ENCODE results near the gene SYNGR2.

The SYNGR2 gene

GRCh38 chr17:78168242-78168902 is at the start of gene SYNGR2:
Gene SYNGR2 (plus strand): TSS chr17:78168581. CDS start chr17:78168617, 36 bp downstream.
- H3K4me1 ChIP-seq, result peaks cover 43% of the 10 kb centered on the region
- H3K9me3 ChIP-seq, result no peaks in the 10 kb centered on the region
- peak within 1 kb of the TSS; percentile 89 for H3K27ac ChIP-seq
- no peak for TF ChIP-seq Cebpa-rat (IDR thresholded peaks at IDR 0.05)
- peaks cover 49% of the 10 kb centered on the region for H4K20me1 ChIP-seq
- H3K36me3 ChIP-seq, result peaks cover 30% of the 10 kb centered on the region
- peak within 1 kb of the TSS; percentile 85 for H3K4me3 ChIP-seq
- no peaks in the 10 kb centered on the region for H3K27me3 ChIP-seq
- H3K4me2 ChIP-seq, result peak within 1 kb of the TSS; percentile 96
- H3K9ac ChIP-seq, result peak within 1 kb of the TSS; percentile 88

DNA sequence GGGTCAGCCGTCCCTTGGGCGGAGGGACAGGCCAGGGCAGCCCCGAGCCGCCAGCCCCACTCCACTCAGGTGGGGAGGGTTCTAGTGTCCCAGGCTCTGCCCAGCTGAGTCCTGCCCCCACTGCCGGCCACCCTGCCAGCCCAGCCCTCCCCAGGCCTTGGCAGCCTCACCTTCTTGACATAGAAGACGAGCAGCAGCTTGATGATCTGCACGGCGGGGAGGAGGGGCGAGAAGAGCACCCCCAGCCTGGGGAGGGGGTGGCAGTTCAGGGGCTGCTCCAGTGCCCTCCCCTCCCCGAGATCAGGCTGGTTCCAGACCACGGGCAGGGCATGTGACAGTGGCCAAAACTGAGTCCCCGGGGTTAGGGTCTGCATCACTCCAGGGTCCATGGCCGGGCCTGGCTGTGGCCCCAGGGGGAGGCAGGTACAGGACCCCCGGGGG is 49.6 kb upstream of the SYNGR2 start:
- Histone ChIP-seq H3K36me3 (peaks cover 96% of the 10 kb centered on the region), H3K4me3 (no peak overlapping the region), H3K27me3 (no peaks in the 10 kb centered on the region), H3K4me1 (peaks cover 72% of the 10 kb centered on the region), H4K20me1 (peaks cover 94% of the 10 kb centered on the region), H3K4me2 (peak overlapping the region; percentile 73), H3K9me3 (no peaks in the 10 kb centered on the region), H3K27ac (no peak overlapping the region), H3K9ac (no peak overlapping the region)
- no peak for TF ChIP-seq Cebpa-rat (IDR thresholded peaks at IDR 0.05)

DNA sequence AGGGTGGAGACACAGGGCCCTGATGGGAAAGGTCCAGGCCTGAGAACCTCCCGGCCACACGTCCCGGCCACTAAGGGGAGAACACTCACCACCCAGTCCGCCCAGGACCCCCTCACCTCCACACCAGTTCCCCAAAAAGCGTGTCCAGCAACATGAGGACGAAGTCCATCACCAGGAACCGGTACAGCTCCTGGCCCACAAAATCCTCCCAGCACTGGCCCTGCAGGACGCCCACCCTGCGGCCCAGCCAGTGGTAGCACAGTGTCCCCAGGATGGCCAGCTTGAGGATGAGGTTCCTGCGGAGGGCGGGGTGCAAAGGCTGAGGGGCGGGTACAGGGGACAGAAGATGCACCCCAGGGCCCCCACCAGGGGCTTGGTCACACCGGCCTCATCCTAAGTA is 47.8 kb upstream of the SYNGR2 start:
- no peak for TF ChIP-seq Cebpa-rat (IDR thresholded peaks at IDR 0.05)

DNA sequence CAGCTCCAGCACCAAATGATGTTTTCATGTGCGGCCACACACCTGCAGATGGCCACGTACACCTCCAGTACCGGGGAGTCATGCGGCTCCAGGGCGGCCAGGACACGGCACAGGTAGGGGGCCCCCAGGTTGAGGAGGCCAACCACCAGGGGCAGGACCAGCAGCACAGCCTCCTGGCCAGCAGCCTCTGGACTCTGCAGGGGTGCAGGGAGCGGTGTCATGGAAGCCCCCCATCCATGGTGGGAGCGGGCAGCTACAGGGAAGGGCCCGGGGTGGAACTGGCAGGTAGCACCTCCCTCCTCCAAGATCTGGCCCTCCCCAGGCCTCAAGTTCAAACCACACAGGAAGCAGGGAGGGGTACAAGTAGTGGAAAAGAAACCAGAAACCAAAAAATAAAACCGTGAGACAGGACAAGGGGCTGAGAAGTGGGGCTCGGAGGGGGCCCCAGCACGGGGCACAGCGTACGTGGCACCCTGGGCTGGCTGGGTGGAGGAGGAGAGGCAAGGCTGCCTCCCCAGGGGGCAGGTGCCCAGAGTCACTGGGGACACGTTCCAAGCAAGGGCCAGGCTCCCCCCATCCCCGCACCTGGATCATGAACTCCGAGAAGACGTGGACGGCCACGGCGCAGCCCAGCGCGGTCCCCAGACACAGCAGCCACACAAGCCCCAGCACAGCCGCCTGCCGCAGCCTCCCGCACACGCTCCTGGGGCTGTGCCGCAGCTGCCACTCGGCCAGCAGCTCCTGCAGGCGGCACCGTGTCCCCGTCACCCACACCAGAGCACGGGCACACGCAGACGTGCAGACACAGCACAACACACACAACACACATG is 47.2 kb upstream of the SYNGR2 start:
- Histone ChIP-seq H3K36me3 (peaks cover 91% of the 10 kb centered on the region), H4K20me1 (peaks cover 79% of the 10 kb centered on the region), H3K9me3 (no peaks in the 10 kb centered on the region), H3K4me2 (peak overlapping the region; percentile 100), H3K27me3 (no peaks in the 10 kb centered on the region), H3K4me1 (peaks cover 96% of the 10 kb centered on the region), H3K27ac (peak overlapping the region; percentile 77), H3K9ac (peak overlapping the region; percentile 77), H3K4me3 (peak overlapping the region; percentile 57)
- TF ChIP-seq Cebpa-rat (IDR thresholded peaks at IDR 0.05), result no peak

More for the DNA sequence above, 47.8 kb upstream of the SYNGR2 start:
- peaks cover 89% of the 10 kb centered on the region for H3K4me1 ChIP-seq
- H3K4me3 ChIP-seq, result no peak overlapping the region
- peaks cover 84% of the 10 kb centered on the region for H4K20me1 ChIP-seq
- H3K9ac ChIP-seq, result no peak overlapping the region
- no peak overlapping the region for H3K27ac ChIP-seq
- H3K4me2 ChIP-seq, result peak overlapping the region; percentile 100; the same call in 1 of the 2 replicates
- H3K36me3 ChIP-seq, result peaks cover 94% of the 10 kb centered on the region
- H3K9me3 ChIP-seq, result no peaks in the 10 kb centered on the region
- no peaks in the 10 kb centered on the region for H3K27me3 ChIP-seq

- TF ChIP-seq Cebpa-rat (IDR thresholded peaks at IDR 0.05), result no peak
- peak overlapping the region; percentile 77 for H3K27ac ChIP-seq
- H3K27me3 ChIP-seq, result no peaks in the 10 kb centered on the region
- H3K36me3 ChIP-seq, result peaks cover 85% of the 10 kb centered on the region
- no peaks in the 10 kb centered on the region for H3K9me3 ChIP-seq
- H3K4me1 ChIP-seq, result peaks cover 99% of the 10 kb centered on the region
- peak overlapping the region; percentile 100 for H3K4me2 ChIP-seq
- H3K9ac ChIP-seq, result peak overlapping the region; percentile 77
- H3K4me3 ChIP-seq, result peak overlapping the region; percentile 57
- H4K20me1 ChIP-seq, result peaks cover 73% of the 10 kb centered on the region
These were observed 46.6 kb upstream of the SYNGR2 start for GRCh38 chr17:78121801-78122215.

GRCh38 chr17:78122216-78122930 is 46.0 kb upstream of the SYNGR2 start:
- H4K20me1 ChIP-seq, result peaks cover 67% of the 10 kb centered on the region
- TF ChIP-seq Cebpa-rat (IDR thresholded peaks at IDR 0.05), result no peak

GRCh38 chr17:78122931-78123249 is 45.5 kb upstream of the SYNGR2 start:
- Histone ChIP-seq H3K4me1 (peaks cover 93% of the 10 kb centered on the region), H4K20me1 (peaks cover 62% of the 10 kb centered on the region), H3K4me3 (no peak overlapping the region), H3K9ac (peak overlapping the region; percentile 77; the same call in 1 of the 2 replicates), H3K27me3 (no peaks in the 10 kb centered on the region), H3K4me2 (peak overlapping the region; percentile 100), H3K9me3 (no peaks in the 10 kb centered on the region), H3K27ac (no peak overlapping the region; the same call in 1 of the 2 replicates), H3K36me3 (peaks cover 74% of the 10 kb centered on the region)
- no peak for TF ChIP-seq Cebpa-rat (IDR thresholded peaks at IDR 0.05)

More at GRCh38 chr17:78122216-78122930, 46.0 kb upstream of the SYNGR2 start:
- Histone ChIP-seq H3K27ac (peak overlapping the region; percentile 77), H3K9me3 (no peaks in the 10 kb centered on the region), H3K4me1 (peaks cover 98% of the 10 kb centered on the region), H3K27me3 (no peaks in the 10 kb centered on the region), H3K36me3 (peaks cover 79% of the 10 kb centered on the region), H3K4me3 (peak overlapping the region; percentile 57), H3K9ac (peak overlapping the region; percentile 77), H3K4me2 (peak overlapping the region; percentile 100)

GRCh38 chr17:78123258-78123929 is 45.0 kb upstream of the SYNGR2 start:
- Histone ChIP-seq H3K9ac (no peak overlapping the region), H3K4me1 (peaks cover 88% of the 10 kb centered on the region), H3K36me3 (peaks cover 71% of the 10 kb centered on the region), H3K27ac (peak overlapping the region; percentile 98), H3K27me3 (no peaks in the 10 kb centered on the region), H4K20me1 (peaks cover 57% of the 10 kb centered on the region), H3K4me2 (peak overlapping the region; percentile 100), H3K9me3 (no peaks in the 10 kb centered on the region), H3K4me3 (peak overlapping the region; percentile 93; the same call in 1 of the 2 replicates)
- TF ChIP-seq Cebpa-rat (IDR thresholded peaks at IDR 0.05), result no peak

Measured in BLaER1 (cell line).